Cardiac fibroblast (primary cell): ENCODE results near the gene CALD1.

Source experiments
- DNase-seq, 2 donors: peaks; one replicate each; pipeline versions ENCODE4 v3.0.0 to v3.0.0-alpha.2; 2010; ENCODE audit warnings: low read depth in 2 of 2
- H3K4me3 ChIP-seq, 2 donors: replicated peaks in 1 of 2; 1 replicate in 1 of 2; 2 replicates in 1 of 2; pipeline ENCODE4 v1.5.1; 2011; ENCODE audit warnings: low read depth in 2 of 2, low read length in 2 of 2, mild to moderate bottlenecking in 2 of 2, moderate library complexity in 1 of 2
- CTCF ChIP-seq: IDR thresholded peaks from one replicate; pipeline ENCODE4 v1.5.1; 2011; ENCODE audit warnings: low read depth, mild to moderate bottlenecking, low read length, inconsistent platforms

Gene CALD1

GRCh38 chr7:134900166-134900982 is 120.9 kb downstream of the CALD1 start:
- no peak for TF ChIP-seq CTCF
- no peak for DNase-seq
- H3K4me3 ChIP-seq = no peak overlapping the region

- no peak for DNase-seq
- TF ChIP-seq CTCF = no peak
- no peak overlapping the region for H3K4me3 ChIP-seq
Observed at GRCh38 chr7:134901389-134902020, 122.1 kb downstream of the CALD1 start.

DNA sequence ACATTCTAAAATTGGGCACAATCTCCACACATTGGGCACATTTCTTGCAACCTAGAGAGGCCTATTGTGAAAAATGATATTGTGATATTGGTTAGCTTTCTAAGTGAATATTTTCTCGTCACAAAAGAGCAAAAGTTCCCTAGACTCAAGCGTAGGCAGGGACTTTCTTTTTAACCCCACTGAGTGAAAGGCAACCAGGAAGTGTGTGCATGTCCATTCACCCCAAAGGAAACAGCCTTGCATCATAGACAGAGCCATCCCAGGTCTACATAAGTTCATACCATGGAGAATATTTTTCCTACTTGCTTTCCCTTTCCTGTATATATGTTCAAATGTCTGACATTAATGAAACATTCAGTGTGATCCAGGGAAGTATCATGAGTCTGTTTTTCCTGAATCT is 122.6 kb downstream of the CALD1 start:
- DNase-seq = peak; percentile 20 to 41
- no peak for TF ChIP-seq CTCF
- no peak overlapping the region for H3K4me3 ChIP-seq

DNA sequence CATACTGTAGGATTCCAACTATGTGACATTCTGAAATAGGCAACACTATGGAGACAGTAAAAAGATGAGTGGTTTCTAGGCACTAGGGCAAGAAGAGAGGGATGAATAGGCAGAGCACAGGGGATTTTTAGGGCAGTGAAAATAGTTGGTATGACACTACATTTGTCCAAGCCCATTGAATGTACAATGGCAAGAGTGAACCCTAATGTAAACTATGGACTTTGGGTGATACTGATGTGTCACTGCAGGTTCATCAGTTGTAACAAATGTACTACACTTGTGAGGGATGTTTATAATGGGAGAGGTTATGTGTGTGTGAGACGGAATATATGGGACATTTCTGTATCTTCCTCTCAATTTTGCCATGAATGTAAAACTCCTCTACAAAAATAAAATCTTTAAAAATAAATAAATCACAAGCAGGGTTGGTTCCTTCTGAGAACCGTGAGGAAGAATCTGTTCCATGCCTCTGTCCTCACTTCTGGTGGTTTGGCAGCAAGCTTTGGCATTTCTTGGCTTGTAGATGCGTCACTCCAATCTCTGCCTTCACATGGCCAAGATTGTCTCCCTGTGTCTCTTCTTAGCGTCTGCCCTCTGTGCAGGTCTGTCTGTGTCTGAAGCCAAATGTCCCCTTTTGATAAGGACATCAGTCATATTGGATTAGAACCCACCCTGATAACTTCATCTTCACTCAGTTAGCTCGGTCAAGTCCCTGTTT is 123.8 kb downstream of the CALD1 start:
- no peak for TF ChIP-seq CTCF
- DNase-seq = peak; percentile 25 to 48
- no peak overlapping the region for H3K4me3 ChIP-seq

GRCh38 chr7:134905375-134905774 is 125.9 kb downstream of the CALD1 start:
- H3K4me3 ChIP-seq = no peak overlapping the region
- DNase-seq = peak; percentile 94 to 95
- peak; percentile 59 for TF ChIP-seq CTCF

DNA sequence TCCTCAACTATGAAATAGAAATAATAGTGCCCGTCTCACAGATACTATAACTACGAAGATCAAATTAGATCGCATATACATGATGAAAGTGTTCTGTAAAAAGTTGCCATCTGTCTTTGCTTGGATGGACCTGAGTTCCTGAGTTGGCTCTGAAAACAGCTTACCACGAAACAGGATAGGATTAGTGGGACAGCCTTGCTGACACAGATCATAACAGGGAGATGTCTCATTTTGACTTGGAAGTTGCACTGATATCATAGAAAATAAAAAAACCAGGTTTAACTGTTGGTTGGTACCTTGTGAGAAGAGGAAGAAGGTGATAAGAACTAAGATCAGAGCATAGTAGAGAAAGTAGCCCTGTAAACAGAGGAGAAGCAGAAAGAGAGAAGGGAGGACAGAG is 127.6 kb downstream of the CALD1 start:
- no peak for TF ChIP-seq CTCF
- DNase-seq = no peak
- H3K4me3 ChIP-seq = no peak overlapping the region
